ENCODE measurements around the gene FGD6. TPM values are rescaled to one million over a fixed set of nuclear protein-coding genes. Genes with fewer than 3 reads are reported as not detected.

Gene FGD6
- total RNA-seq, 1 donor from 2014 or later, result 0.70 TPM

GRCh38 chr12:95192271-95192670 is 25.0 kb downstream of the FGD6 start:
- Mint-ChIP-seq H3K27ac (no peak overlapping the region), H3K4me1 (no peaks in the 10 kb centered on the region), H3K9me3 (no peaks in the 10 kb centered on the region), H3K36me3 (ENCODE audit: low read depth) (no peaks in the 10 kb centered on the region), H3K4me3 (no peak overlapping the region), H3K27me3 (peaks cover 4% of the 10 kb centered on the region)
- intact Hi-C loops (cut with micrococcal nuclease), result no loop called here
- no peak for DNase-seq

GRCh38 chr12:95191060-95191696 is 26.1 kb downstream of the FGD6 start:
- H3K36me3 Mint-ChIP-seq (ENCODE audit: low read depth), result no peaks in the 10 kb centered on the region

GRCh38 chr12:95187865-95188415 is 29.3 kb downstream of the FGD6 start:
- Mint-ChIP-seq H3K4me3 (no peak overlapping the region), H3K36me3 (ENCODE audit: low read depth) (no peaks in the 10 kb centered on the region), H3K27me3 (peaks cover 4% of the 10 kb centered on the region), H3K27ac (no peak overlapping the region), H3K4me1 (peaks cover 2% of the 10 kb centered on the region), H3K9me3 (no peaks in the 10 kb centered on the region)
- no peak for DNase-seq
- intact Hi-C loops (cut with micrococcal nuclease), result no loop called here

More at GRCh38 chr12:95191060-95191696, 26.1 kb downstream of the FGD6 start:
- no peak overlapping the region for H3K27ac Mint-ChIP-seq
- no peak for DNase-seq
- H3K9me3 Mint-ChIP-seq, result no peaks in the 10 kb centered on the region
- H3K4me3 Mint-ChIP-seq, result no peak overlapping the region
- peaks cover 4% of the 10 kb centered on the region for H3K27me3 Mint-ChIP-seq
- intact Hi-C loops (cut with micrococcal nuclease), result no loop called here
- no peaks in the 10 kb centered on the region for H3K4me1 Mint-ChIP-seq

GRCh38 chr12:95185854-95186253 is 31.4 kb downstream of the FGD6 start:
- Mint-ChIP-seq H3K9me3 (no peaks in the 10 kb centered on the region), H3K4me3 (no peak overlapping the region), H3K27ac (no peak overlapping the region), H3K36me3 (ENCODE audit: low read depth) (no peaks in the 10 kb centered on the region), H3K4me1 (peaks cover 2% of the 10 kb centered on the region), H3K27me3 (no peaks in the 10 kb centered on the region)
- DNase-seq, result no peak
- intact Hi-C loops (cut with micrococcal nuclease), result no loop called here

GRCh38 chr12:95185072-95185471 is 32.2 kb downstream of the FGD6 start:
- Mint-ChIP-seq H3K27ac (no peak overlapping the region), H3K9me3 (no peaks in the 10 kb centered on the region), H3K4me1 (peaks cover 2% of the 10 kb centered on the region), H3K36me3 (ENCODE audit: low read depth) (no peaks in the 10 kb centered on the region), H3K27me3 (no peaks in the 10 kb centered on the region), H3K4me3 (no peak overlapping the region)
- no peak for DNase-seq
- intact Hi-C loops (cut with micrococcal nuclease), result no loop called here

GRCh38 chr12:95184121-95184520 is 33.1 kb downstream of the FGD6 start:
- Mint-ChIP-seq H3K4me3 (no peak overlapping the region), H3K36me3 (ENCODE audit: low read depth) (no peaks in the 10 kb centered on the region), H3K4me1 (peaks cover 2% of the 10 kb centered on the region), H3K27me3 (no peaks in the 10 kb centered on the region), H3K9me3 (no peaks in the 10 kb centered on the region), H3K27ac (no peak overlapping the region)
- intact Hi-C loops (cut with micrococcal nuclease), result no loop called here
- no peak for DNase-seq

- intact Hi-C loops (cut with micrococcal nuclease), result no loop called here
- H3K4me1 Mint-ChIP-seq, result peaks cover 2% of the 10 kb centered on the region
- no peaks in the 10 kb centered on the region for H3K9me3 Mint-ChIP-seq
- no peak for DNase-seq
- peaks cover 3% of the 10 kb centered on the region for H3K27me3 Mint-ChIP-seq
- H3K36me3 Mint-ChIP-seq (ENCODE audit: low read depth), result no peaks in the 10 kb centered on the region
- H3K27ac Mint-ChIP-seq, result no peak overlapping the region
- H3K4me3 Mint-ChIP-seq, result no peak overlapping the region
These were observed 34.3 kb downstream of the FGD6 start for GRCh38 chr12:95182868-95183415.

GRCh38 chr12:95181103-95181502 is 36.2 kb downstream of the FGD6 start:
- Mint-ChIP-seq H3K9me3 (no peaks in the 10 kb centered on the region), H3K4me1 (peaks cover 2% of the 10 kb centered on the region), H3K4me3 (no peak overlapping the region), H3K27me3 (peaks cover 8% of the 10 kb centered on the region), H3K36me3 (ENCODE audit: low read depth) (no peaks in the 10 kb centered on the region), H3K27ac (no peak overlapping the region)
- DNase-seq, result no peak
- intact Hi-C loops (cut with micrococcal nuclease), result no loop called here

GRCh38 chr12:95179011-95179410 is 38.3 kb downstream of the FGD6 start:
- H3K4me1 Mint-ChIP-seq, result peaks cover 2% of the 10 kb centered on the region
- H3K9me3 Mint-ChIP-seq, result no peaks in the 10 kb centered on the region
- H3K4me3 Mint-ChIP-seq, result no peak overlapping the region
- no peaks in the 10 kb centered on the region for H3K36me3 Mint-ChIP-seq (ENCODE audit: low read depth)
- no peak for DNase-seq
- H3K27me3 Mint-ChIP-seq, result peaks cover 10% of the 10 kb centered on the region
- no peak overlapping the region for H3K27ac Mint-ChIP-seq
- intact Hi-C loops (cut with micrococcal nuclease), result no loop called here

- no peak for DNase-seq
- intact Hi-C loops (cut with micrococcal nuclease), result no loop called here
- Mint-ChIP-seq H3K4me3 (no peak overlapping the region), H3K27ac (no peak overlapping the region), H3K36me3 (ENCODE audit: low read depth) (no peaks in the 10 kb centered on the region), H3K9me3 (no peaks in the 10 kb centered on the region), H3K4me1 (peaks cover 2% of the 10 kb centered on the region), H3K27me3 (peaks cover 10% of the 10 kb centered on the region)
These were observed 39.1 kb downstream of the FGD6 start for GRCh38 chr12:95178136-95178535.

GRCh38 chr12:95177201-95177768 is 40.0 kb downstream of the FGD6 start:
- no peaks in the 10 kb centered on the region for H3K36me3 Mint-ChIP-seq (ENCODE audit: low read depth)
- H3K4me1 Mint-ChIP-seq, result no peaks in the 10 kb centered on the region
- H3K9me3 Mint-ChIP-seq, result no peaks in the 10 kb centered on the region
- H3K27ac Mint-ChIP-seq, result no peak overlapping the region
- H3K27me3 Mint-ChIP-seq, result peaks cover 10% of the 10 kb centered on the region
- no peak overlapping the region for H3K4me3 Mint-ChIP-seq
- intact Hi-C loops (cut with micrococcal nuclease), result no loop called here
- no peak for DNase-seq

GRCh38 chr12:95173392-95174251 is 43.6 kb downstream of the FGD6 start:
- Mint-ChIP-seq H3K4me3 (no peak overlapping the region), H3K36me3 (ENCODE audit: low read depth) (no peaks in the 10 kb centered on the region), H3K9me3 (no peaks in the 10 kb centered on the region), H3K4me1 (no peaks in the 10 kb centered on the region), H3K27ac (no peak overlapping the region), H3K27me3 (peaks cover 10% of the 10 kb centered on the region)
- intact Hi-C loops (cut with micrococcal nuclease), result no loop called here
- no peak for DNase-seq

- no peak overlapping the region for H3K4me3 Mint-ChIP-seq
- no peaks in the 10 kb centered on the region for H3K9me3 Mint-ChIP-seq
- intact Hi-C loops (cut with micrococcal nuclease), result no loop called here
- H3K27ac Mint-ChIP-seq, result no peak overlapping the region
- no peaks in the 10 kb centered on the region for H3K4me1 Mint-ChIP-seq
- DNase-seq, result no peak
- H3K27me3 Mint-ChIP-seq, result no peaks in the 10 kb centered on the region
- H3K36me3 Mint-ChIP-seq (ENCODE audit: low read depth), result no peaks in the 10 kb centered on the region
These were observed 47.9 kb downstream of the FGD6 start for GRCh38 chr12:95169368-95169767.

GRCh38 chr12:95168746-95169145 is 48.5 kb downstream of the FGD6 start:
- Mint-ChIP-seq H3K27me3 (no peaks in the 10 kb centered on the region), H3K4me3 (no peak overlapping the region), H3K27ac (no peak overlapping the region), H3K4me1 (no peaks in the 10 kb centered on the region), H3K9me3 (no peaks in the 10 kb centered on the region), H3K36me3 (ENCODE audit: low read depth) (no peaks in the 10 kb centered on the region)
- no peak for DNase-seq
- intact Hi-C loops (cut with micrococcal nuclease), result no loop called here
